ENCODE results near the gene FAT2.
"Not testable (repeated sequence)": the region's sequence is repeated elsewhere in the genome, so short reads cannot be mapped to it uniquely, and the experiment has no call there.

Gene FAT2

GRCh38 chr5:151581347-151581746 lies 9.8 kb downstream of the FAT2 start:
- no peaks in the 10 kb centered on the region for H3K36me3 Mint-ChIP-seq
- H3K4me3 Mint-ChIP-seq: no peak overlapping the region
- peaks cover 14% of the 10 kb centered on the region for H3K4me1 Mint-ChIP-seq (ENCODE audit: low read depth)
- no peaks in the 10 kb centered on the region for H3K9me3 Mint-ChIP-seq (ENCODE audit: low read depth)
- no peak overlapping the region for H3K27ac Mint-ChIP-seq
- no peaks in the 10 kb centered on the region for H3K27me3 Mint-ChIP-seq

- Mint-ChIP-seq H3K4me1 (ENCODE audit: low read depth) (peaks cover 14% of the 10 kb centered on the region), H3K27ac (no peak overlapping the region), H3K36me3 (no peaks in the 10 kb centered on the region), H3K4me3 (no peak overlapping the region), H3K27me3 (no peaks in the 10 kb centered on the region), H3K9me3 (ENCODE audit: low read depth) (no peaks in the 10 kb centered on the region)
Observed at GRCh38 chr5:151580858-151581257, 10.3 kb downstream of the FAT2 start.

- H3K4me1 Mint-ChIP-seq (ENCODE audit: low read depth): peaks cover 14% of the 10 kb centered on the region
- no peaks in the 10 kb centered on the region for H3K9me3 Mint-ChIP-seq (ENCODE audit: low read depth)
- H3K36me3 Mint-ChIP-seq: no peaks in the 10 kb centered on the region
- no peak overlapping the region for H3K4me3 Mint-ChIP-seq
- no peak overlapping the region for H3K27ac Mint-ChIP-seq
- H3K27me3 Mint-ChIP-seq: no peaks in the 10 kb centered on the region
Observed at GRCh38 chr5:151580239-151580638, 10.9 kb downstream of the FAT2 start.

- not testable (repeated sequence) for H3K9me3 Mint-ChIP-seq (ENCODE audit: low read depth); H3K4me3 Mint-ChIP-seq; H3K27ac Mint-ChIP-seq; H3K36me3 Mint-ChIP-seq; H3K27me3 Mint-ChIP-seq
- peaks cover 14% of the 10 kb centered on the region for H3K4me1 Mint-ChIP-seq (ENCODE audit: low read depth)
Observed at GRCh38 chr5:151579146-151579545, 12.0 kb downstream of the FAT2 start.

GRCh38 chr5:151578326-151579025 lies 12.7 kb downstream of the FAT2 start:
- H3K27ac Mint-ChIP-seq: no peak overlapping the region

GRCh38 chr5:151577566-151577965 lies 13.6 kb downstream of the FAT2 start:
- H3K36me3 Mint-ChIP-seq: no peaks in the 10 kb centered on the region
- H3K9me3 Mint-ChIP-seq (ENCODE audit: low read depth): no peaks in the 10 kb centered on the region
- no peaks in the 10 kb centered on the region for H3K27me3 Mint-ChIP-seq
- peak overlapping the region; percentile 31 for H3K4me3 Mint-ChIP-seq
- H3K27ac Mint-ChIP-seq: peak overlapping the region; percentile 23
- peaks cover 14% of the 10 kb centered on the region for H3K4me1 Mint-ChIP-seq (ENCODE audit: low read depth)

More at GRCh38 chr5:151578326-151579025, 12.7 kb downstream of the FAT2 start:
- Mint-ChIP-seq H3K4me1 (ENCODE audit: low read depth) (peaks cover 14% of the 10 kb centered on the region), H3K9me3 (ENCODE audit: low read depth) (no peaks in the 10 kb centered on the region), H3K27me3 (no peaks in the 10 kb centered on the region), H3K36me3 (no peaks in the 10 kb centered on the region), H3K4me3 (no peak overlapping the region)

GRCh38 chr5:151574444-151574996 lies 16.6 kb downstream of the FAT2 start:
- no peaks in the 10 kb centered on the region for H3K9me3 Mint-ChIP-seq (ENCODE audit: low read depth)
- H3K4me3 Mint-ChIP-seq: no peak overlapping the region
- no peaks in the 10 kb centered on the region for H3K27me3 Mint-ChIP-seq
- H3K4me1 Mint-ChIP-seq (ENCODE audit: low read depth): peaks cover 14% of the 10 kb centered on the region
- no peak overlapping the region for H3K27ac Mint-ChIP-seq
- no peaks in the 10 kb centered on the region for H3K36me3 Mint-ChIP-seq

GRCh38 chr5:151572657-151573368 lies 18.3 kb downstream of the FAT2 start:
- Mint-ChIP-seq H3K36me3 (no peaks in the 10 kb centered on the region), H3K9me3 (ENCODE audit: low read depth) (no peaks in the 10 kb centered on the region), H3K4me1 (ENCODE audit: low read depth) (peaks cover 9% of the 10 kb centered on the region), H3K27ac (no peak overlapping the region), H3K27me3 (no peaks in the 10 kb centered on the region), H3K4me3 (no peak overlapping the region)

- Mint-ChIP-seq H3K27me3 (no peaks in the 10 kb centered on the region), H3K4me1 (ENCODE audit: low read depth) (no peaks in the 10 kb centered on the region), H3K9me3 (ENCODE audit: low read depth) (no peaks in the 10 kb centered on the region), H3K4me3 (no peak overlapping the region), H3K36me3 (no peaks in the 10 kb centered on the region), H3K27ac (no peak overlapping the region)
Observed at GRCh38 chr5:151571270-151572173, 19.6 kb downstream of the FAT2 start.

- Mint-ChIP-seq H3K4me1 (ENCODE audit: low read depth) (no peaks in the 10 kb centered on the region), H3K36me3 (no peaks in the 10 kb centered on the region), H3K4me3 (no peak overlapping the region), H3K9me3 (ENCODE audit: low read depth) (no peaks in the 10 kb centered on the region), H3K27me3 (peaks cover 3% of the 10 kb centered on the region), H3K27ac (no peak overlapping the region)
Observed at GRCh38 chr5:151570512-151571269, 20.4 kb downstream of the FAT2 start.

GRCh38 chr5:151570058-151570457 lies 21.1 kb downstream of the FAT2 start:
- Mint-ChIP-seq H3K36me3 (no peaks in the 10 kb centered on the region), H3K27ac (no peak overlapping the region), H3K27me3 (peaks cover 3% of the 10 kb centered on the region), H3K9me3 (ENCODE audit: low read depth) (no peaks in the 10 kb centered on the region), H3K4me3 (no peak overlapping the region), H3K4me1 (ENCODE audit: low read depth) (no peaks in the 10 kb centered on the region)

GRCh38 chr5:151569132-151570046 lies 21.7 kb downstream of the FAT2 start:
- Mint-ChIP-seq H3K9me3 (ENCODE audit: low read depth) (no peaks in the 10 kb centered on the region), H3K4me3 (no peak overlapping the region), H3K36me3 (no peaks in the 10 kb centered on the region), H3K4me1 (ENCODE audit: low read depth) (no peaks in the 10 kb centered on the region), H3K27me3 (peaks cover 3% of the 10 kb centered on the region), H3K27ac (no peak overlapping the region)

- Mint-ChIP-seq H3K27ac (no peak overlapping the region), H3K4me3 (no peak overlapping the region), H3K36me3 (no peaks in the 10 kb centered on the region), H3K9me3 (ENCODE audit: low read depth) (no peaks in the 10 kb centered on the region), H3K4me1 (ENCODE audit: low read depth) (no peaks in the 10 kb centered on the region), H3K27me3 (peaks cover 3% of the 10 kb centered on the region)
Observed at GRCh38 chr5:151568036-151568435, 23.1 kb downstream of the FAT2 start.
